ENCODE measurements around the gene CNIH3.
A peak's percentile ranks its signal among the peaks of the same experiment; 100 is the strongest.

Gene CNIH3

DNA sequence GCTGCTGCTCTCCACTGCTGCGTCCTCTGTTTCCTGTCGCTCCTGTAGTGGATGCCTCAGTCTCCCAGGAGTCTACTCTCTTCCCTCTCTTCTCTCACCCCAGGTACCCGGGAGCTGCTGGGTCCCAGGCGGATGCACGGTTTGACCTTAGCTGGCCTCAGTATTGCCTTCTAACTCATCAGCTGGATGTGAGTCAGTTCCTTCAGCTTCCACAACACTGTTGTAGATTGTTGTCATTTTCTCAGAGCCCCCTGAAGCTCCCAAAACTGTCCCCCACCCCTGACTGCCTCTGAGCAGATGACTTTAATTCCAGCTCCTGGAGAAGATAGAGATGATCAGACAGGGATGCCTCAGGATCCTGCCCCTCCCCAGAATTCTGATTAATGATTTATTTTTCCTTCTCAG lies 7.2 kb downstream of the CNIH3 start:
- TF ChIP-seq, protein P1, sequence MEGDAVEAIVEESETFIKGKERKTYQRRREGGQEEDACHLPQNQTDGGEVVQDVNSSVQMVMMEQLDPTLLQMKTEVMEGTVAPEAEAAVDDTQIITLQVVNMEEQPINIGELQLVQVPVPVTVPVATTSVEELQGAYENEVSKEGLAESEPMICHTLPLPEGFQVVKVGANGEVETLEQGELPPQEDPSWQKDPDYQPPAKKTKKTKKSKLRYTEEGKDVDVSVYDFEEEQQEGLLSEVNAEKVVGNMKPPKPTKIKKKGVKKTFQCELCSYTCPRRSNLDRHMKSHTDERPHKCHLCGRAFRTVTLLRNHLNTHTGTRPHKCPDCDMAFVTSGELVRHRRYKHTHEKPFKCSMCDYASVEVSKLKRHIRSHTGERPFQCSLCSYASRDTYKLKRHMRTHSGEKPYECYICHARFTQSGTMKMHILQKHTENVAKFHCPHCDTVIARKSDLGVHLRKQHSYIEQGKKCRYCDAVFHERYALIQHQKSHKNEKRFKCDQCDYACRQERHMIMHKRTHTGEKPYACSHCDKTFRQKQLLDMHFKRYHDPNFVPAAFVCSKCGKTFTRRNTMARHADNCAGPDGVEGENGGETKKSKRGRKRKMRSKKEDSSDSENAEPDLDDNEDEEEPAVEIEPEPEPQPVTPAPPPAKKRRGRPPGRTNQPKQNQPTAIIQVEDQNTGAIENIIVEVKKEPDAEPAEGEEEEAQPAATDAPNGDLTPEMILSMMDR (IDR thresholded peaks at IDR 0.05; ENCODE audit: low read depth, low read length), result no peak
- no peak for DNase-seq (ENCODE audit: extremely low read depth, low read depth)

DNA sequence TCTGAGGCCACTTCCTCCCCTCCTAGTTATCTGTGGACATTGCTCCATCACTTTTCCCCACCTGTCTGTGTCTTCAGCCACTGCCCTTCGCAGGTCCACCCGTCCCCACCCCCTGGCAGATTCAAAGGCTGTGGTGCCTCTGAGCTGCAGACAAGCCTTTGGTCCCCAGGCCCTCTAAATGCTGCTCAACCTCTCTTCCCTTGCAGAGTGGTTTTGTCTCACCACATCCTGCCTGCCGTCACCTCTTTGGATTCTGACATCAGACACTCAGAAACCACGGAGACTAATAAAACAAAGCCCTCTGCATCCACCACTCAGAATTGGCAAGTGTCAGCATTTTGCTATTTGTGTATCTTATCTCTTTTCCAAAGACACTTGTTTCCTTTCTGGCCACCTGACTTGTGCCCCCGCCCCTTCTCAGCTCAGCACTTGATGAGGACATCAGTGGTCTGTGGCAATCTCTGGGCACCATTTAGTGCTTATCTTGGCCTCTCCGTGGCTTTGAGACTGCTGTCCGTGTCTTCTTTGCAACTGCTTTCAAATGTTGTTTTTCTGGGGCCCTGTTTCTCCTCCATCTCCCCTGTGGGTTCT lies 7.7 kb downstream of the CNIH3 start:
- TF ChIP-seq, protein P1 (IDR thresholded peaks at IDR 0.05; ENCODE audit: low read depth, low read length), result no peak
- peak; percentile 45 for DNase-seq (ENCODE audit: extremely low read depth, low read depth)

DNA sequence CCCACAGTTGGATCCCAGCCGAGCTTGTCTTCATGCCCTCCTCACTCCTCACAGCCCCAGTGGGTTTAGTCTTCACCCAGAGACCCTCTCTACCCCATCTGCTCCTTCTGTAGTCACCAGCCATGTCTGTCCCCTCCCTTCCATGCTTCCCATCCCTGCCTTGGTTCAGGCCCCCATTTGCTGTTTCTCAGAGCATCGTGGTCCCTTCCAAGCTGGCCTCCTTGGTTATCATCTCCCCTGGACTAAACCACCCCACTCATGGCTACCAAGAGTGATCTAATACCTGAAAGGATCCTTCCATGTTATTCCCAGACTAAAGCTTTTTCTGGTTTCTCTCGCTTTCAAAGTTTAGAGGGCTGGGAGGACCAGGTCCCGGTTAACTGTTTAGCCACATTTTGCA lies 8.3 kb downstream of the CNIH3 start:
- TF ChIP-seq, protein P1 (IDR thresholded peaks at IDR 0.05; ENCODE audit: low read depth, low read length), result no peak

DNA sequence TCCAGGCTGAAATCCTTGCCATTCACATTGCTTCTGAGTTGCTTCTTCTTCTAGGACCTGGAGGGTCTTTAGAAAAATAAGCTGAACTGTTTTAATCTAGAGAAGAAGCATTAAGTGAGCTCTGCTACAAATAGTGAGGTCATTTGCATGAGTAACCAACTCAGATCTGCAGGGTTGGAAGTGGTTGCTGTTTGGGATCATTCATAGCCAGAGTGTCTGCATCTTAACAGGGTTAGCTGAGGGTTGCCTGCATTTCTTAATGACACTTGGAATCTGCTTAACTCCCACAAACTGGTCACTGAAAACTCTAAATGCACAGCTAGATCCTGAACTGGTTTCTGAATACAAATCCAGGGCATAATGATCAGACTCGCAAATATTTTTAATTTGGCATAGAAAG lies 9.9 kb downstream of the CNIH3 start:
- no peak for DNase-seq (ENCODE audit: extremely low read depth, low read depth)
- TF ChIP-seq, protein P1 (IDR thresholded peaks at IDR 0.05; ENCODE audit: low read depth, low read length), result no peak

More for the DNA sequence above, 8.3 kb downstream of the CNIH3 start:
- no peak for DNase-seq (ENCODE audit: extremely low read depth, low read depth)

DNA sequence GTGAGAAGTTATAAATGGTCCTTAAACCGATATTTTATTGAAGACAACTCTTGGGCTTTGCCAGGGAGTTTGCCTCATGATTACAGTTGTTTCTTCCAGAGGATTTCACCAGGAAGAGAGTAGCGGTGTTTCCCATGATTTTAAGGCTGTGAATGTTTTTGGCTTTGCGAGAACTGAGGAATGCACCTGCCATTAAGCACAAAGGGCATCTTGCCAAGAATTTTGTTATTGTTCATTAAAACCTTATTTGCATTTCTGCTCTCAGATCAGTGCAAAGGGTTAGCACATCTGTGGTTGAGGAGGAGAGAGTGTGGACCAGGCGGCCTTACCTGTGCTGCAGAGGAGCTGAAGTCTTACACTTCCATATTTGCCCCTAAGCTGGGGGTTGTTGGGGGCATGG lies 13.8 kb downstream of the CNIH3 start:
- no peak for DNase-seq (ENCODE audit: extremely low read depth, low read depth)
- TF ChIP-seq, protein P1 (IDR thresholded peaks at IDR 0.05; ENCODE audit: low read depth, low read length), result no peak

DNA sequence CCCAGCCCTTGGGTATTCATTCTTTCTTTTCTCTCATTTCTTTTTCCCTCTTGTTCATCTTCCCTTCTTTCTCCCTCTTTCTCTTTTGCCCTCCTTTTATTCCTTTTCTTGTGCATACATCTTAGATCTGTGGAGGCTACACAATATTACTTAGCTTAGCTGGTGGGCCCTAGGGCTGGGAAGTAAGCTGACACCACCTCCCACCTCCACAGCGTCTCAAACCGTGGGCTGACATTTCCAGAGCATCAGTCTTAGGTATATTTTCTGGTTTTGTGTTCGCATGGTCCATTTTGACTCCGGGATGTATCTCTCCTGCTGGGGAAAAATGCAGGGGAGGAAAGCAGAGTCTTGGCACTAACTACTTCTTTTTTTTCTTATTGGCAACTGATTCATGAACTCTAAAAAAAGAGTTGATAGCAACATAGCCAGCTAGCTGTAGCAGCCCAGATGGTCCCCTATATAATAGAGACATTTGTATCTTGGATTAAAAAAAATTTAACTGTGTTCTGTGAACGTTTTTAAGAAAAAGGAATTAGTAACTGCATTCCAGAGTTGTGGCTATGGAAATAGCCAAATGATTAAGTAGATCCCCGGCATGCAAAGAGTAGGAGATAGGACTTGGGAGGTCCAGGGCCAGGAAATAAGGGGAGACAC lies 15.5 kb downstream of the CNIH3 start:
- no peak for DNase-seq (ENCODE audit: extremely low read depth, low read depth)
- TF ChIP-seq, protein P1 (IDR thresholded peaks at IDR 0.05; ENCODE audit: low read depth, low read length), result no peak

DNA sequence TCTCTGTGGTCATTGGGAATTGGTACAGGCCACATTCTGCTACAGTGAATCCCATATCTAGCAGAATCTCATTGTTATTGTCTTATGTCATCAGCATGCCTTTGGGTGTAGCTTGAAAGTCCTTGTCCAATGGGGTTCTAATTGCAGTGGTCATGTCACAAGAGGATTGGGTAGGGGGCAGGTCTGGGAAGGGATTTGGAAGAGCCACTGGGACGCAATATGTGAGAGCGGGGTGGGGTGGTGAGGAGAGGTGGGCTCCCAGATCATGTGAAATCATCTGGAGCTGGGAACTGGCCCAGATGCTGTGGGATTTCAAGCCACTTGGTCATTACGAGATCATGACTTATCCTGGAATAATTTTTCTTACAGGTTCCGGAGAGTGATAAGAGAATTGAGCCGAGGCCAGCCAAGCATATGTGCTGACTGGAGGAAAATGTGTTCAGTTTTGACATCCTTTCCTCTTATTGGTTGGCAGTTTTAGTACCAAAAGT lies 16.3 kb downstream of the CNIH3 start:
- TF ChIP-seq, protein P1 (IDR thresholded peaks at IDR 0.05; ENCODE audit: low read depth, low read length), result no peak
- DNase-seq (ENCODE audit: extremely low read depth, low read depth), result no peak
